Measurements from ENCODE around the gene SLC30A7.
"Not testable (repeated sequence)": the region's sequence is repeated elsewhere in the genome, so short reads cannot be mapped to it uniquely, and the experiment has no call there.

SLC30A7 gene, protein sequence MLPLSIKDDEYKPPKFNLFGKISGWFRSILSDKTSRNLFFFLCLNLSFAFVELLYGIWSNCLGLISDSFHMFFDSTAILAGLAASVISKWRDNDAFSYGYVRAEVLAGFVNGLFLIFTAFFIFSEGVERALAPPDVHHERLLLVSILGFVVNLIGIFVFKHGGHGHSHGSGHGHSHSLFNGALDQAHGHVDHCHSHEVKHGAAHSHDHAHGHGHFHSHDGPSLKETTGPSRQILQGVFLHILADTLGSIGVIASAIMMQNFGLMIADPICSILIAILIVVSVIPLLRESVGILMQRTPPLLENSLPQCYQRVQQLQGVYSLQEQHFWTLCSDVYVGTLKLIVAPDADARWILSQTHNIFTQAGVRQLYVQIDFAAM

DNA sequence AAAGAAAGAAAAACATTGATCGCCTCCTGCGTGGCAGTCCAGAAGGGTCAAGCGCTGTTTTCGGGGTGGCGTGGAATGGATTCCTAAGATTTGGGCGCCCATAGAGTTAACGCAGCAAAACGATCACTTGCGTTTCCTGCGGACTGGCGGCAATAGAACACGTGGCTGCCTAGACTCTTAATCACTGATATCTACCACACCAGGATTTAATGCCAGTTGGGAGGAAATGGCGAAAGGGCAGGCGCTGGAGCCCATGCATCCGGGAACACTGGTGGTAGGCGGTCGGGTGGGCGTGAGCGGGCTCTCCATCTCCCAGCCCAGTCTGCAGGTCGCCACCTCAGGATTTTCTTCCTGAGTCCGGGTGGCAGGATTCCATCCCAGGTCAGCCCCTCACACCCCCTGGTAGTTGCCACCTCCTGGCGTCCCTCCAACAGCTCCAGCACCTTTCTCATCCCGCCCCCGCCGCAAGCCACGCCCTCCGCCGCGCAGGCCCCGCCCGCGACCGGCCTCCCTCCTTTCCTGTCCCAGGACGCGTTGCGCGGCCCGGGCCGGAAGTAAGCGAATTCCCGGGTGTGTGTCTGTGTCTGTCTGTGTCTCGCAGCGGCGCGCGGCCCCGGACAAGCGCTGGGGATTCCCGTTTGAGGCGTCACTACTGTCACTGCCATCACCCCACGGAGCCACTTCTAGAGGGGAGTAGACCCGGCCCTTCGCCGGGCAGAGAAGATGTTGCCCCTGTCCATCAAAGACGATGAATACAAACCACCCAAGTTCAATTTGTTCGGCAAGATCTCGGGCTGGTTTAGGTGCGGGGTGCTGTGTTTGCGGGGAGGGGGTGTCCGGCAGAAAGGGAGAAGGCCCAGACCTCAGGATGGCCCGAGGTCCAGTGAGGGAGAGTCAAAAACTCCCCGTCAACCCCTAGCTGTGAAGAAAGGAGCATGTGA, at the start of gene SLC30A7:
SLC30A7 (plus strand) TSS at position 551 of the 941 bp plus-strand sequence; CDS start at position 724, 173 bp downstream.
- DNase-seq (ENCODE audit: low spot score) (peak; percentile 91), FAIRE-seq (no peak)

DNA sequence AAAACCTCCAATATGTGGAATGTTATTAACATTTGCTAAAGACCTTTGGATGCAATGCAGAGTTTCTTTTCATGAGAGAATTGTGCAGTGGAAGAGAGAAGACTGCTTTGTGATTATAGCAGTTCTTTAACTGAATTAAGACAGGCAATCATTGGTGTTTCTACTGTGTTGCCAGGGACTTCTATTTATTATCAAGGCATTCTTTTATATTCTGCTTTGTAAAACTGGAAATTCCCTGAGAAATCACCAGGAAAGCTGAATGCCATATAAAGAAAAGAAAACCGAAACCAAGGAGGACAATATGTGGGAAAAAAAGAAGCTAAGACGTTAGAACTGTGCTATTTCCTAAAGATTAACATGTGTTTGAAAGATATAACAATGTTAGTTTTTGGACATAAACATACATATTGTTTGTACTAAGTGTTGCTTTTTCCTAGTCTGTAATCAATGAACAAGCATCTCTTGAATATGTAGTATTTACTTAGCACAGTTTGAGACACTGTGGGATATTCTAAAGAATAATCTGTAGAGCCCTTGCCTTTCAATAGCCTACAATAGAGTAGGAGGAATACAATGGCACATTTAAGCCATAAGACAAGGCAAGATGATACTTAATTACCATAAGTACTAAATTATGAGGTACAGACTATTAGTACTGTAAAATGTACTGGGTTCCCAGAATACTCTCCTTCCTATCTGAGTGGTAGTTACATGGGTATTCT, 48.4 kb upstream of the SLC30A7 start:
- DNase-seq (ENCODE audit: low spot score) (peak; percentile 29), FAIRE-seq (peak; percentile 40)

GRCh38 chr1:100851726-100852125, 44.2 kb upstream of the SLC30A7 start:
- DNase-seq (ENCODE audit: low spot score) (no peak), FAIRE-seq (no peak)

DNA sequence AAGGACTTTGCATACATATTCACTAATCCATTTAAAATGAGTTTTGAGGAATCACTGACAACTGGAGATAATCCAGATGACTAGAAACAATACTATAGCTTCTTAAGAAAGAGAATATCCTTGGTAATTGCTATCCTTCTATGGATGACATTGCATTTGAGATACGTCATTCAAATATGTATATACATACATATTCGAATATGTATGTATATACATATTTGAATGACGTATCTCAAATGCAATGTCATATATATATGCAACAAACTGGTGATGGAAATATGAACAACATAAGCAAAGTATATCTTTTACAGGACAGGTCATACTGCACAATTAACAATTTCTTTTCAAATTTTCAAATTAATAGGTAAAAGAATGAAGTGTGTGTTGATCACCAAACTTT, 42.9 kb upstream of the SLC30A7 start:
- DNase-seq (ENCODE audit: low spot score) (no peak), FAIRE-seq (no peak)

GRCh38 chr1:100855116-100855515, 40.8 kb upstream of the SLC30A7 start:
- DNase-seq (ENCODE audit: low spot score), result not testable (repeated sequence)

GRCh38 chr1:100860397-100860991, 35.4 kb upstream of the SLC30A7 start:
- FAIRE-seq (no peak), DNase-seq (ENCODE audit: low spot score) (no peak)

More at GRCh38 chr1:100855116-100855515, 40.8 kb upstream of the SLC30A7 start:
- not testable (repeated sequence) for FAIRE-seq

GRCh38 chr1:100861379-100861778, 34.5 kb upstream of the SLC30A7 start:
- DNase-seq (ENCODE audit: low spot score) (no peak), FAIRE-seq (no peak)

GRCh38 chr1:100862591-100862990, 33.3 kb upstream of the SLC30A7 start:
- DNase-seq (ENCODE audit: low spot score), result no peak
- no peak for FAIRE-seq

DNA sequence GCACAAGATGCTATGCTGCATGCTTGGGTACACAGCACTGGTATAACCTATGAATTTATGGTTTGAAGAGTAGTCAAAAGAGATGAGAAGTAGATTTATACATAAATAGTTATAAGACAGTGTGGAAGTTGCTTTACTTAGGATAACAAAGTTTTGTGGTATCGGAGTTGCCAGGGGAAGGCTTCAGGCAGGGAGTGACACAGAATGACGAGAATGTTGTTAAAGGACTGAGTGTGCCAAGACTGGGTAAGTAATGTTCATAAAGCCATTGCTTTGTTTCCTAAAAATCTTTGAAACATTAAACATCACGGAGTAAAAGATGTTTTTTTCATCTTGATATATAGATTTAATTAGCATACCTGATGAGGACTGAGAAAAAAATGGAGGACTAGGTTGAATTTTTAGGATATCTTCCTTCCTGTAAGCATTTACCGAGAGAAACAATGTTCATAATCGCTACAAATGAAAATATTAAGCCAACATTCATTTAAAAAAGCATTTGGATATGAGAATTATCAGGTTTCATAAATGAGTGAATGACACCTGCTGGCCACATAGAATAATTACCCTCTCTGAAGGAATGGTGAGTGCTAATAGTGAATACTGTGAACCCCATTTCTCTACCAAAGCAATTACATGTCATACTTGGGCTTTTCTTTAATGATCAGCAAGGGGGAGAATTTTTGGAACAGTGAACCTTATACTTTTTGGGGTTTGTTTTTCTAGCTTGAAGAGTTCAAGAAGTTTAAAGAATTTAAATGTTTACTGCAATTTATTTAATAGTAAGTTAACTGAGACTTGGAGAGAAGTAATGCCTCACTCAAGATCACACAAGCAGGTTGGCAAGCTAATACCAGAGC, 29.6 kb upstream of the SLC30A7 start:
- peak; percentile 75 for FAIRE-seq

DNA sequence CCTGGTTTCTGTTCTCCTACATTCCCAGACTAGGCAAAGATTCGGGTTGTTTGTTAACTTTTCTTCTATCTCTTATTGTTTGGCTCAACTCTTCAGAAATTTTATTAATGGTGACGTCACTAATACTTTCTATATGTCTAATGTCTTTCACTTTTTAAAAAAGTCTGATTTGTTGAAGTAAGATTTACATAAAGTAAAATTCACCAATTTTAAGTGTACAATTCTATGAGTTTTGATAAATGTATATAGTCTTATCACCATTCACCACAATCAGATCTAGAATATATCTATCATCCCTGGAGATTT, 29.0 kb upstream of the SLC30A7 start:
- FAIRE-seq (no peak), DNase-seq (ENCODE audit: low spot score) (no peak)

More for the DNA sequence above, 29.6 kb upstream of the SLC30A7 start:
- peak; percentile 46 for DNase-seq (ENCODE audit: low spot score)

GRCh38 chr1:100868364-100868995, 27.4 kb upstream of the SLC30A7 start:
- FAIRE-seq, result peak; percentile 91
- DNase-seq (ENCODE audit: low spot score), result peak; percentile 31

GRCh38 chr1:100869996-100870395, 25.9 kb upstream of the SLC30A7 start:
- no peak for DNase-seq (ENCODE audit: low spot score)

GRCh38 chr1:100874433-100874832, 21.5 kb upstream of the SLC30A7 start:
- FAIRE-seq (no peak), DNase-seq (ENCODE audit: low spot score) (no peak)

More at GRCh38 chr1:100869996-100870395, 25.9 kb upstream of the SLC30A7 start:
- no peak for FAIRE-seq

GRCh38 chr1:100875228-100875627, 20.7 kb upstream of the SLC30A7 start:
- FAIRE-seq (no peak), DNase-seq (ENCODE audit: low spot score) (no peak)

DNA sequence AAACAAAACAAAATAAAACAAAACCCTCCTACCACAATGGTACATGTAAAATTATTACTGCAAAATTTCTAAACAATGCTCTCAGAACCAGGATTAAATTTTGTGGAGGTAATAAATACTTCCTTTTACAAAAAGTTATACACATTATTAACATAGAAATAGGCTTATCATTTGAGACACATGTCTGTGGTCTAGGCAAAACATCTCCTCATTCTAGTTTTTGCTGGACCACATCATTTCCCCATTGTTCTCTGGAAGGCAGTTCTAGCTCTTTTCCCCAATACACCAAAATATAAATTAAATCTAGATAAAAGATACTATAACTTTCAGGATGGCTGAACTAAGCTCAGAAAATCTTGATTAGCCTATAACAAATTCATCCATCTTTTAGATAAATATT, 19.6 kb upstream of the SLC30A7 start:
- DNase-seq (ENCODE audit: low spot score) (no peak), FAIRE-seq (no peak)

DNA sequence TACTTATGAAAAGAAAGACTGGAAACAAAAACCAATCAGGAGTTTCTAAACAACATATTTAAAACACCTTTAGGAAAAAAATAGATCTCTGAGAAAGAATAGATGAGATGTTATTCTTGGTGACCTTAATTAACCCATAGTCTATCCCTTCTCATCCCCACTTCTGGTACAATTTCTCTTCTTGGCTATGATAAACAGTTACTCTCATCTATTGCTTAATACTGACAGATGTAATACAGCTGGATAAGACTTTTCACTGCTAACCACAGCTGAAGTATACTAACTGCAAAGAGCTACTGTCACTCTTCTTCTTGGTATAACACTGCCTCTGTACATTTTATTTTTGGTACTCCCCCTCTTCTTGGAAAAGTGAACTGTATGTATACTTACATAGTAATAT, 16.5 kb upstream of the SLC30A7 start:
- FAIRE-seq (no peak), DNase-seq (ENCODE audit: low spot score) (no peak)

GRCh38 chr1:100881687-100882086, 14.2 kb upstream of the SLC30A7 start:
- no peak for FAIRE-seq
- no peak for DNase-seq (ENCODE audit: low spot score)

GRCh38 chr1:100882698-100883097, 13.2 kb upstream of the SLC30A7 start:
- no peak for DNase-seq (ENCODE audit: low spot score)
- FAIRE-seq, result no peak

- DNase-seq (ENCODE audit: low spot score), result peak; percentile 61
- FAIRE-seq, result peak; percentile 88
Measured at GRCh38 chr1:100883963-100884362, 11.9 kb upstream of the SLC30A7 start.

DNA sequence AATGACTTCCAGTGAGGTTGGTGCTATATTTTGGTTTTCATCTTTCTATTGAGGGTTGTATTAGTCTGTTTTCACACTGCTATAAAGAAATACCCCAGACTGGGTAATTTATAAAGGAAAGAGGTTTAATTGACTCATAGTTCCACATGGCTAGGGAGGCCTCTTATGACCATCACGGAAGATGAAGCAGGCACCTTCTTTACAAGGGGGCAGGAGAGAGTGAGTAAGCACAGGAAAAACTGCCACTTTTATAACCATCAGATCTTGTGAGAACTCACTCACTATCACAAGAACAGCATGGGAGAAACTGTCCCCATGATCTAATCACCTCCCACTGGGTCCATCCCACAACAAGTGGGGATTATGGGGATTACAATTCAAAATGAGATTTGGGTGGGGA, 6.9 kb upstream of the SLC30A7 start:
- not testable (repeated sequence) for DNase-seq (ENCODE audit: low spot score); FAIRE-seq

Data from RCC 7860 (cell line).